ENCODE data around the gene IRF3. TPM values are rescaled to one million over a fixed set of nuclear protein-coding genes. Genes with fewer than 3 reads are reported as not detected.

IRF3 gene
- total RNA-seq, 1 donor from 2014 or later = 110 TPM

DNA sequence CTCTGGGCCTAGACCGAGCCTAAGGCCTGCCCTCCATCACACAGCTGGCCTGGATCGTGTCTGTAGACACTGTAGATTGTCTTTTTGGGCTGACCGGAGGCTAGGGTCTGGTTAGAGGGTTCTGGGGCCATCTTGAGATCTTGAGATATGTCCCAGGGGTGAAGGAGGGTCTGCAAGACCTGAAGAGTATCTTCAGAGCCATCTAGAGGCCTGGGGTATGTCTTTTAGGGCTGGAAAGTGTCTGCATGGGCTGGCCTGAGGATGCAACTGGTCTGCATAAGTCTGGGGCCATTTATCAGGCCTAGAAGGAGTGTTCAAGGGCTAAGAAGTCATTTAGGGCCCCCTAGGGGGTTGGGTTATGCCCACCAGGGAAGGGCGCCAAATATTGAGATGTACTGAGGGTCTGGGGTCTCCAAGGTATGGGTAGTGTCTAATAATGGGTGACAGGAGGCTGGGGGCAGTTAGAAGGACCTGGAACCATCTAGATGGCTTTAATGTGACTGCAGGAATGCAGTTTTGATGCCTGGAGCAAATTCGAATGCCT is 23.1 kb downstream of the IRF3 start:
- Mint-ChIP-seq H3K4me1 (ENCODE audit: low read depth) (peaks cover 38% of the 10 kb centered on the region), H3K4me3 (ENCODE audit: low read depth) (peak overlapping the region; percentile 98), H3K27me3 (peaks cover 18% of the 10 kb centered on the region), H3K36me3 (ENCODE audit: insufficient read depth) (peaks cover 5% of the 10 kb centered on the region), H3K27ac (peak overlapping the region; percentile 98), H3K9me3 (ENCODE audit: low read depth) (no peaks in the 10 kb centered on the region)
- no peak for TF ChIP-seq CTCF (IDR thresholded peaks at IDR 0.05; ENCODE audit: unreplicated experiment)
- no peak for DNase-seq (ENCODE audit: low spot score, unreplicated experiment)

- peak within 1 kb of the TSS; percentile 98 for H3K4me3 Mint-ChIP-seq (ENCODE audit: low read depth)
- H3K27me3 Mint-ChIP-seq = peaks cover 20% of the 10 kb centered on the region
- H3K9me3 Mint-ChIP-seq (ENCODE audit: low read depth) = no peaks in the 10 kb centered on the region
- peaks cover 38% of the 10 kb centered on the region for H3K4me1 Mint-ChIP-seq (ENCODE audit: low read depth)
- peak; percentile 99 for DNase-seq (ENCODE audit: low spot score, unreplicated experiment)
- TF ChIP-seq CTCF (IDR thresholded peaks at IDR 0.05; ENCODE audit: unreplicated experiment) = no peak
- H3K27ac Mint-ChIP-seq = peak within 1 kb of the TSS; percentile 100
- H3K36me3 Mint-ChIP-seq (ENCODE audit: insufficient read depth) = peaks cover 4% of the 10 kb centered on the region
These were observed 23.8 kb downstream of the IRF3 start, which contains the start of gene SCAF1 for GRCh38 chr19:49641688-49642491. Gene SCAF1, plus strand, starts transcription at chr19:49642209. Its CDS starts 2,818 bp downstream, at chr19:49645027.

DNA sequence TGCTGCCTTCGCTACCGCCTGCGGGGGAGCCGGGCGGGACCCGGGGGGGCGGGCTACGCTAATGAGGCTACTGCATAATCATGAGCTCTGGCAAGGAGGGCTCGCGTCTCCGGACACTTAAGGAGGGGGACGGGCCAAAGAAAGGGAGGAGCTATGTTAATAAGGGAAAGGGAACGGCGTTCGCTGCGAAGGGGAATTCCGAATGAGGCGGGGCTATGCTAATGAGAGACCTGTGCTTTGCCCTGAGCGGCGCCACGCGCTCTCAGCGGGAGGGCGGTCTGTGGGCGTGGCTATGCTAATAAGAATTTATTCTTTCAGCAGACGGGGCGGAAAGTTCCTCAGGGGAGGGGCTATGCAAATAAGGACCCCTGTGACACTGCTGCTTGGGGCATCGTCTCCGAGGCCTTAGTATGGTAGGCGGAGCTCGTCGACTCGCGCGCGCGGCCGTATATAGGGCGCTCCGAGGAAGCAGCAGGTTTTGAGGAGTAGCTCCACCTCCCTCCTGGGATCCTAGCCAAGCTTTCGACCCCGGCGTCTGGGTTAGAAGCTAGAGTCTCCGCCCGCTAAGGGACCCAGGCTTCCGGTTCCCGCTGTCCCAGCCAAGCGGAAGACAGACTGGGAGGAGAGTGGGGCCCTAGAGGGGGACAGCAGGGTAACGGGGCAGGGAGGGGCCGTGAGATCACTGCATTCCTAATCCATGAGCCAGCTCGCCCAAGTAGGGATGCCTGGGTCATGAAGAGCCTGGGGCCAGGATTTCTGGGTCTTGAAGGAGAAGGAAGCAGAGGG is 25.4 kb downstream of the IRF3 start, which contains the start of gene RRAS:
Gene RRAS, minus strand, starts transcription at position 31 of the 786 bp plus-strand sequence. CDS start 45 bp downstream, outside the sequence.
- Mint-ChIP-seq H3K9me3 (ENCODE audit: low read depth) (no peaks in the 10 kb centered on the region), H3K36me3 (ENCODE audit: insufficient read depth) (peaks cover 1% of the 10 kb centered on the region), H3K4me1 (ENCODE audit: low read depth) (peaks cover 41% of the 10 kb centered on the region), H3K27ac (peak within 1 kb of the TSS; percentile 100), H3K27me3 (peaks cover 30% of the 10 kb centered on the region), H3K4me3 (ENCODE audit: low read depth) (peak within 1 kb of the TSS; percentile 98)
- DNase-seq (ENCODE audit: low spot score, unreplicated experiment) = peak; percentile 98
- TF ChIP-seq CTCF (IDR thresholded peaks at IDR 0.05; ENCODE audit: unreplicated experiment) = no peak

GRCh38 chr19:49639401-49640112 is 26.1 kb downstream of the IRF3 start:
- Mint-ChIP-seq H3K9me3 (ENCODE audit: low read depth) (no peaks in the 10 kb centered on the region), H3K4me3 (ENCODE audit: low read depth) (peak overlapping the region; percentile 98), H3K4me1 (ENCODE audit: low read depth) (peaks cover 41% of the 10 kb centered on the region), H3K36me3 (ENCODE audit: insufficient read depth) (peaks cover 1% of the 10 kb centered on the region), H3K27ac (peak overlapping the region; percentile 88), H3K27me3 (peaks cover 33% of the 10 kb centered on the region)
- no peak for TF ChIP-seq CTCF (IDR thresholded peaks at IDR 0.05; ENCODE audit: unreplicated experiment)
- DNase-seq (ENCODE audit: low spot score, unreplicated experiment) = no peak
